Stimulated activated CD4-positive, alpha-beta T cell treated with anti-CD3 and anti-CD28 coated beads, Interleukin-12 subunit alpha, Interleukin-12 subunit beta, amount 100 ng/mL, for 4 hours (primary cell): ENCODE measurements around the gene LONRF2.

Experiments
- DNase-seq: peaks from one replicate; pipeline ENCODE4 v3.0.0-alpha.2; 2020

LONRF2 gene

DNA sequence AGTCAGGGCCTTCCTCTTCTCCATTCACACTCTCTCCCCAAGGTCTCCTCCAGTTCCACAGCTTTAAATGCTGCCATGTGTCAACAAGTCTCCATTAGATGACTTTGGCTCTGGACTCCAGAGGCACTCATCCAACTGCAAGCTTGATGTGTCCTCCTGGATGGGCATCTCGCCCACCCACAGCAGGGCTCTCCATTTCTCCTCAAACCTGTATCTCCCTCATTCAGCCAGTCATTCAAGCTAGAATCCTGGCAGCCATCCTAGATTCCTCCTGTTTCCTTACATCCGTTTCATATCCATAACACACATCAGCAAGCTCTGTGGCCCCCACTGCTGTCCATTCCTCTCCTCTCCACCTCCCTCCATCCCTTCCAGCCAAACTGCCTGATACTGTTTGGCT lies 91.5 kb downstream of the LONRF2 start:
- no peak for DNase-seq

DNA sequence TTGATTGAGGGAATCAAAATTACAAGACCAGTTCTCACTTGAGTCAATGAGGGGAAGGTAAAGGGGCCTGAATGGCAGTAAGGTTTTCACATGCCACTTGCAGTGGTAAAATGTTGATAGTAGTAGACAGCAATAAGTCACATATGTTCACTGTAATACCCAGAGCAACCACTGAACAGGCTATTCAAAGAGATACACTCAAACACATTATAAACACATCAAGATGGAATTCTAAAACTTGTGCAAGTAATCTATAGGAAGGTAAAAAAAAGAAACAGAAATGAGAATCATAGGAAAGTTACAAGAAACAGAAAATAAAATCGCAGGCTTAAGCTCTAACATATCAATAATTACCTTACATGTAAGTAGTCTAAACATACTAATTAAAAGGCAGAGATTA lies 93.3 kb downstream of the LONRF2 start:
- no peak for DNase-seq

- DNase-seq: no peak
These were observed 93.9 kb downstream of the LONRF2 start for GRCh38 chr2:100228415-100228814.

GRCh38 chr2:100224988-100225710 lies 97.2 kb downstream of the LONRF2 start:
- no peak for DNase-seq

GRCh38 chr2:100223502-100223901 lies 98.8 kb downstream of the LONRF2 start:
- DNase-seq: no peak
